Measurements from ENCODE around the gene TSPEAR. TPM values are rescaled to one million over a fixed set of nuclear protein-coding genes. Genes with fewer than 3 reads are reported as not detected.

TSPEAR gene
- total and polyA plus RNA-seq, 8 donors = 0.05 to 0.29 (median 0.12) TPM; not detected in 4

- Histone ChIP-seq H3K36me3 (no peaks in the 10 kb centered on the region), H3K27me3 (peaks cover 0 to 52% (median 0%) of the 10 kb centered on the region in 3 donors), H3K9me3 (no peaks in the 10 kb centered on the region), H3K27ac (no peak overlapping the region), H3K4me3 (no peak overlapping the region), H3K4me1 (no peaks in the 10 kb centered on the region)
- DNase-seq = no peak
- intact Hi-C loops (cut with DNase I; ENCODE audit: low total_unique reads) = no loop called here
- TF ChIP-seq EP300 (IDR thresholded peaks at IDR 0.05) (no peak), POLR2A (IDR thresholded peaks at IDR 0.05) (no peak), CTCF (IDR thresholded peaks at IDR 0.05) (no peak), POLR2AphosphoS5 (IDR thresholded peaks at IDR 0.05) (no peak)
- 70 to 90% (median 81%) methylated on average over 2 of the region's 2 CpGs for WGBS, 5 donors
These were observed 186.7 kb downstream of the TSPEAR start for GRCh38 chr21:44524414-44525371.

GRCh38 chr21:44523567-44524413 lies 187.6 kb downstream of the TSPEAR start:
- H3K4me3 ChIP-seq = no peak overlapping the region
- no peaks in the 10 kb centered on the region for H3K9me3 ChIP-seq
- 63 to 89% (median 77%) methylated on average over 1 of the region's 1 CpG for WGBS, 5 donors
- H3K27ac ChIP-seq = no peak overlapping the region
- no peaks in the 10 kb centered on the region for H3K4me1 ChIP-seq
- no peak for DNase-seq
- peaks cover 0 to 45% (median 0%) of the 10 kb centered on the region in 3 donors for H3K27me3 ChIP-seq
- H3K36me3 ChIP-seq = no peaks in the 10 kb centered on the region
- intact Hi-C loops (cut with DNase I; ENCODE audit: low total_unique reads) = no loop called here
- TF ChIP-seq CTCF (IDR thresholded peaks at IDR 0.05) = no peak
- TF ChIP-seq POLR2A (IDR thresholded peaks at IDR 0.05) = no peak
- TF ChIP-seq EP300 (IDR thresholded peaks at IDR 0.05) = no peak
- TF ChIP-seq POLR2AphosphoS5 (IDR thresholded peaks at IDR 0.05) = no peak

DNA sequence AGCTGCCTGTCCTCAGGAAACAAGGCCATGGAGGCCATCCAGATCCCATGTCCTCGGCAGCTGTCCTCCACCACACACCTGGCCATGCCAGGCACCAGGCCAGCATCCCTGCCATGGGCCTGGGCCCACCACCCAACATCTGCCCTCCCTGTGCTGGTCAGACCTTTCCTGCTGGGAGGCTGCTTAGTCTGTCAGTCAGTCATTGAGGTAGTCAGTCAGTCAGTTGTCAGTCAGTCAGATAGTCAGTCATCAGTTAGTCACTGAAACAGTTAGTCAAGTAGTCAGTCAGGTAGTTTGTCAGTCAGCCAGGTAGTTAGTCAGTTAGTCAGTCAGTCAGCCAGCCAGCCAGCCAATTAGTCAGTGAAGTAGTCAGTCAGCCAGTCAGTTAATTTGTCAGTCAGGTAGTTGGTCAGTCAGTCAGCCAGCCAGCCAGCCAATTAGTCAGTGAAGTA lies 188.6 kb downstream of the TSPEAR start:
- no peak for TF ChIP-seq EP300 (IDR thresholded peaks at IDR 0.05)
- Histone ChIP-seq H3K27me3 (peaks cover 0 to 45% (median 0%) of the 10 kb centered on the region in 3 donors), H3K9me3 (no peaks in the 10 kb centered on the region), H3K27ac (no peak overlapping the region), H3K4me1 (no peaks in the 10 kb centered on the region), H3K4me3 (no peak overlapping the region), H3K36me3 (no peaks in the 10 kb centered on the region)
- DNase-seq = no peak
- intact Hi-C loops (cut with DNase I; ENCODE audit: low total_unique reads) = no loop called here
- WGBS, 5 donors = 64 to 83% (median 74%) methylated on average over 1 of the region's 1 CpG; no CpG with 5 or more reads in 1 of the 5 donors

DNA sequence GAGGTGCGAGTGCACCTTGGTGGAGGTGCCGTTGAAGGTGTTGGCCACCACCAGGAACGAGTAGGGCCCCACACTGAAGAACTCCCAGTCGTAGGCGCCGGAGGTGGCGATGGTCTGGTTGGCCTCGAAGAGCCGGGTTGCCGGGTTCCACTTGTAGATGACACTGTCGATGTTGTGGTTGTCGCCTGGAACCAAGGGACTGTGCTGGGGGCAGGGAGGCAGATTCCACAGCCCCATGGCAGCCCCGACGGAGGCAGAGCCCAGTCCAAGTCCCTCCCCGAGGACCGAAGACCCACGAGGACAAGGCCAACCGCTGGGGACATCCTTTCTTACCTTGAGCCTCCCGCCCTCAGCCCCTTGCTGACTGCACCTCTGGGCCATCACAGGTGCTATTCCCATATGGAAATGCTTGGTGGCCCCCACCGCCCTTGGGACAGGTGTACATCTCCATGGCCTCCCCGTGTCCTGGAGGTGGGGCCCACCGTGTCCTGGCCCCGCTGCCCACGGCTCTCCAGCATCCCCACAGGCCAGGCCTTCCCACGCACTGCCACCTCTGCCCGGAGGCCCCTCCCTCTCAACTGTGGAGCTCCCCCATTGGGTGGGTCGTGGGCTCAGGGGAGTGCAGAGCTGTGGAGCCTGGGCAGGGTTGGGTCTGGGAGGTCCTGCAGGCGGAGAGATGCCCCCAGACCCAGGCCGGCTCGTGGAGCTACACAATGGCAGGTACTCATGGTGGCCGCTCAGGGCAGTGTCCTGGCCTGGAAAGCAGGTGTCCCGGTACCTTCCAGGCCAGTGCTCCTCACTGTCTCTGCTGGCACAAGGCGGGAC lies 189.2 kb downstream of the TSPEAR start:
- no peaks in the 10 kb centered on the region for H3K4me1 ChIP-seq
- peaks cover 0 to 40% (median 0%) of the 10 kb centered on the region in 3 donors for H3K27me3 ChIP-seq
- H3K4me3 ChIP-seq = no peak overlapping the region
- H3K36me3 ChIP-seq = no peaks in the 10 kb centered on the region
- 82 to 89% (median 88%) methylated on average over 25 to 33 of the region's 33 CpGs for WGBS, 5 donors
- H3K9me3 ChIP-seq = no peaks in the 10 kb centered on the region
- TF ChIP-seq POLR2A (IDR thresholded peaks at IDR 0.05) = no peak
- DNase-seq = no peak
- intact Hi-C loops (cut with DNase I; ENCODE audit: low total_unique reads) = no loop called here
- H3K27ac ChIP-seq = no peak overlapping the region
